NCI-H510A (cell line): ENCODE data around the gene ANGPTL5.
A peak's percentile ranks its signal among the peaks of the same experiment; 100 is the strongest.
"Not testable (repeated sequence)": the region's sequence is repeated elsewhere in the genome, so short reads cannot be mapped to it uniquely, and the experiment has no call there.

Source experiments
- DNase-seq: peaks from one replicate; lab custom pipeline; 2025; lab: John Stamatoyannopoulos, UW

The ANGPTL5 gene

GRCh38 chr11:101916422-101916821 lies at the start of gene ANGPTL5:
TSS of gene ANGPTL5 (minus strand) at chr11:101916522. CDS start at chr11:101907909, 8,613 bp downstream.
- DNase-seq, result no peak

- not testable (repeated sequence) for DNase-seq
These were observed 47.9 kb upstream of the ANGPTL5 start for GRCh38 chr11:101964200-101964599.

GRCh38 chr11:101960231-101960630 lies 43.9 kb upstream of the ANGPTL5 start:
- no peak for DNase-seq

GRCh38 chr11:101955701-101956100 lies 39.4 kb upstream of the ANGPTL5 start:
- DNase-seq, result no peak

GRCh38 chr11:101955278-101955677 lies 39.0 kb upstream of the ANGPTL5 start:
- DNase-seq, result no peak

- no peak for DNase-seq
These were observed 33.4 kb upstream of the ANGPTL5 start for GRCh38 chr11:101949680-101950220.

GRCh38 chr11:101945448-101945847 lies 29.1 kb upstream of the ANGPTL5 start:
- DNase-seq, result no peak

- no peak for DNase-seq
These were observed 28.6 kb upstream of the ANGPTL5 start for GRCh38 chr11:101944923-101945322.

GRCh38 chr11:101940901-101941520 lies 24.7 kb upstream of the ANGPTL5 start:
- no peak for DNase-seq

- peak; percentile 45 for DNase-seq
These were observed 15.4 kb upstream of the ANGPTL5 start for GRCh38 chr11:101931692-101932091.

- no peak for DNase-seq
These were observed 13.1 kb upstream of the ANGPTL5 start for GRCh38 chr11:101929294-101929915.

GRCh38 chr11:101923554-101923953 lies 7.2 kb upstream of the ANGPTL5 start:
- no peak for DNase-seq

GRCh38 chr11:101920992-101921391 lies 4.7 kb upstream of the ANGPTL5 start:
- no peak for DNase-seq

- DNase-seq, result no peak
These were observed 904 bp upstream of the ANGPTL5 start for GRCh38 chr11:101917226-101917625.

GRCh38 chr11:101915791-101916291 lies 481 bp downstream of the ANGPTL5 start:
- no peak for DNase-seq

GRCh38 chr11:101914738-101915426 lies 1.4 kb downstream of the ANGPTL5 start, which contains the start of gene CEP126:
TSS of gene CEP126 (plus strand) at chr11:101915010. CDS start at chr11:101915285, 275 bp downstream.
- peak; percentile 90 for DNase-seq

- no peak for DNase-seq
These were observed 2.0 kb downstream of the ANGPTL5 start for GRCh38 chr11:101914341-101914737.

GRCh38 chr11:101913656-101914055 lies 2.7 kb downstream of the ANGPTL5 start:
- no peak for DNase-seq

GRCh38 chr11:101912823-101913284 lies 3.5 kb downstream of the ANGPTL5 start:
- no peak for DNase-seq

- DNase-seq, result no peak
These were observed 7.2 kb downstream of the ANGPTL5 start for GRCh38 chr11:101909087-101909486.

- no peak for DNase-seq
These were observed 8.5 kb downstream of the ANGPTL5 start for GRCh38 chr11:101907815-101908214.

- no peak for DNase-seq
These were observed 21.8 kb downstream of the ANGPTL5 start for GRCh38 chr11:101894505-101894904.

- no peak for DNase-seq
These were observed 26.6 kb downstream of the ANGPTL5 start for GRCh38 chr11:101889767-101890166.
